CD14-positive monocyte (primary cell): ENCODE results near the gene RNF157. TPM values are rescaled to one million over a fixed set of nuclear protein-coding genes. Genes with fewer than 3 reads are reported as not detected.
A peak's percentile ranks its signal among the peaks of the same experiment; 100 is the strongest.

ENCODE experiments used
- DNase-seq, 3 donors: peaks; one replicate each; pipeline ENCODE4 v3.0.0-alpha.2; 2011 to 2022
- H2AFZ ChIP-seq: 2 replicates; pipeline ENCODE4 v1.6.0; 2012; ENCODE audit warnings: mild to moderate bottlenecking, low read depth, low read length, inconsistent platforms; ENCODE audit not compliant: insufficient read depth, poor library complexity, severe bottlenecking
- H3K27ac ChIP-seq, 2 donors: 1 replicate in 1 of 2; 2 replicates in 1 of 2; pipeline ENCODE4 v1.5.1; 2012 to 2013; ENCODE audit warnings: low read length in 2 of 2, control low read depth in 1 of 2, inconsistent platforms in 1 of 2, low read depth in 1 of 2, mild to moderate bottlenecking in 1 of 2
- H3K27me3 ChIP-seq, 2 donors: one replicate each; pipeline versions ENCODE4 v1.6.0 to v1.6.1; 2011 to 2013; ENCODE audit warnings: low read length in 2 of 2; ENCODE audit not compliant: control insufficient read depth in 2 of 2, insufficient read depth in 2 of 2
- H3K36me3 ChIP-seq, 2 donors: replicated peaks in 1 of 2; 1 replicate in 1 of 2; 2 replicates in 1 of 2; pipeline versions ENCODE4 v1.5.1 to v1.6.1; 2012 to 2013; ENCODE audit warnings: low read length in 2 of 2, control low read depth in 1 of 2, inconsistent platforms in 1 of 2, mild to moderate bottlenecking in 1 of 2; ENCODE audit not compliant: insufficient read depth in 2 of 2, control insufficient read depth in 1 of 2
- H3K4me1 ChIP-seq, 2 donors: 1 replicate in 1 of 2; 2 replicates in 1 of 2; pipeline versions ENCODE4 v1.5.1 to v1.6.1; 2012 to 2013; ENCODE audit warnings: low read length in 2 of 2, control low read depth in 1 of 2, inconsistent platforms in 1 of 2, mild to moderate bottlenecking in 1 of 2, moderate library complexity in 1 of 2; ENCODE audit not compliant: insufficient read depth in 2 of 2, control insufficient read depth in 1 of 2
- H3K4me2 ChIP-seq: replicated peaks from 2 replicates; pipeline ENCODE3; 2012; ENCODE audit warnings: low read length, moderate library complexity, mild to moderate bottlenecking; ENCODE audit not compliant: poor library complexity, severe bottlenecking; ENCODE audit errors: extremely low read depth
- H3K4me3 ChIP-seq, 3 experiments: fragments of 200-600 bp in 1 of 3; sonication (generic) in 1 of 3; replicated peaks in 1 of 3; 1 replicate in 2 of 3; 2 replicates in 1 of 3; pipeline ENCODE4 v1.5.1; 2011 to 2013; ENCODE audit warnings: low read length in 3 of 3, mild to moderate bottlenecking in 3 of 3, control low read depth in 2 of 3, low read depth in 2 of 3, inconsistent platforms in 1 of 3, moderate library complexity in 1 of 3
- H3K79me2 ChIP-seq: 2 replicates; pipeline ENCODE4 v1.6.0; 2012; ENCODE audit warnings: mild to moderate bottlenecking, control low read depth, inconsistent platforms, low read length, moderate library complexity; ENCODE audit not compliant: insufficient read depth
- H3K9ac ChIP-seq: 2 replicates; pipeline ENCODE4 v1.6.0; 2017; ENCODE audit warnings: low read length, mild to moderate bottlenecking; ENCODE audit not compliant: insufficient read depth, poor library complexity, severe bottlenecking
- H3K9me3 ChIP-seq, 2 donors: replicated peaks in 1 of 2; 1 replicate in 1 of 2; 2 replicates in 1 of 2; pipeline versions ENCODE4 v1.5.1 to v1.6.1; 2012 to 2013; ENCODE audit warnings: low read length in 2 of 2, control low read depth in 1 of 2; ENCODE audit not compliant: control insufficient read depth in 1 of 2, insufficient read depth in 1 of 2
- H4K20me1 ChIP-seq: 2 replicates; pipeline ENCODE4 v1.6.0; 2012; ENCODE audit warnings: mild to moderate bottlenecking, low read length, control low read depth, moderate library complexity; ENCODE audit not compliant: insufficient read depth
- H3K27ac Mint-ChIP-seq, 7 donors: one replicate each; pipeline ENCODE4 v1.8.0; 2020; ENCODE audit warnings: mild to moderate bottlenecking in 7 of 7, mixed read lengths in 7 of 7, moderate library complexity in 6 of 7, inconsistent platforms in 2 of 7
- H3K27me3 Mint-ChIP-seq, 3 donors: one replicate each; pipeline ENCODE4 v1.8.0; 2021 to 2022; ENCODE audit warnings: low read depth in 3 of 3, mild to moderate bottlenecking in 3 of 3, mixed read lengths in 3 of 3, moderate library complexity in 3 of 3, inconsistent platforms in 1 of 3
- H3K36me3 Mint-ChIP-seq, 2 donors: one replicate each; pipeline ENCODE4 v1.8.0; 2020; ENCODE audit warnings: mixed read lengths in 2 of 2, inconsistent platforms in 1 of 2, mild to moderate bottlenecking in 1 of 2
- H3K4me1 Mint-ChIP-seq: one replicate; pipeline ENCODE4 v1.8.0; 2020; ENCODE audit warnings: mild to moderate bottlenecking, mixed read lengths
- H3K4me3 Mint-ChIP-seq, 2 donors: one replicate each; pipeline ENCODE4 v1.8.0; 2020; ENCODE audit warnings: mild to moderate bottlenecking in 2 of 2, mixed read lengths in 2 of 2, moderate library complexity in 1 of 2
- H3K9me3 Mint-ChIP-seq, 7 donors: one replicate each; pipeline ENCODE4 v1.8.0; 2020 to 2022; ENCODE audit warnings: mixed read lengths in 7 of 7, mild to moderate bottlenecking in 6 of 7, moderate library complexity in 6 of 7, inconsistent platforms in 2 of 7
- CTCF ChIP-seq: fragments of 200-600 bp; IDR thresholded peaks from one replicate; pipeline ENCODE4 v1.8.0; 2022; ENCODE audit warnings: antibody characterized with exemption, mild to moderate bottlenecking
- WGBS: methylation state at CpG from one replicate; pipeline ENCODE4 v1.1.5; 2013; ENCODE audit warnings: missing lambda C conversion rate; ENCODE audit not compliant: insufficient coverage; 5-methylcytosine and 5-hydroxymethylcytosine counted together
- intact Hi-C, 2 donors: fragments of 100-400 bp; cut with micrococcal nuclease; formaldehyde crosslinking; loops; one replicate each; pipeline versions ENCODE4 v1.15.0 to v1.15.1; 2023
- polyA plus RNA-seq, 3 donors: library from polyadenylated mRNA; depleted of rRNA in 1 of 3; unstranded in 2 of 3; stranded (reverse) in 1 of 3; fragments of 300-500 nt in 2 of 3; fragments of >200 nt in 1 of 3; fragmentation: Illumina TruSeq in 2 of 3; gene quantifications; 1 replicate in 2 of 3; 2 replicates in 1 of 3; pipeline ENCODE4 v1.2.3, GENCODE V29; 2012 to 2021

RNF157 gene
- polyA plus RNA-seq, 3 donors: 0.03 TPM; not detected in 2

GRCh38 chr17:76104896-76105231, 135.4 kb downstream of the RNF157 start:
- intact Hi-C loops: loop anchor here in 1 of 2 donors (5.0 kb wide), 1 partner anchor 162 kb away; the partner anchor contains the start of gene UBALD2
- H3K4me1 Mint-ChIP-seq: peaks cover 34% of the 10 kb centered on the region

More at GRCh38 chr17:76104896-76105231, 135.4 kb downstream of the RNF157 start:
- Histone ChIP-seq H3K4me2 (peak overlapping the region; percentile 13), H3K9ac (no peak overlapping the region), H3K4me1 (peaks cover 42 to 45% of the 10 kb centered on the region in 2 donors), H3K27ac (no peak overlapping the region), H2AFZ (peak overlapping the region; percentile 86), H3K4me3 (peak overlapping the region in 1 of 3 experiments; percentile 85), H3K27me3 (no peaks in the 10 kb centered on the region), H4K20me1 (no peaks in the 10 kb centered on the region), H3K9me3 (no peaks in the 10 kb centered on the region), H3K79me2 (peaks cover 21% of the 10 kb centered on the region), H3K36me3 (peaks cover 18 to 20% of the 10 kb centered on the region in 2 donors)
- no peak for TF ChIP-seq CTCF
- Mint-ChIP-seq H3K27me3 (peaks cover 0 to 11% (median 1%) of the 10 kb centered on the region in 3 donors), H3K9me3 (no peaks in the 10 kb centered on the region), H3K36me3 (peaks cover 15 to 19% of the 10 kb centered on the region in 2 donors), H3K4me3 (peak overlapping the region in 1 of 2 donors; percentile 98), H3K27ac (peak overlapping the region in 4 of 7 donors; percentile 83 to 96 (median 93))
- DNase-seq: peak in 1 of 3 donors; percentile 4
- WGBS: 100% methylated on average over 1 of the region's 5 CpGs
